ENCODE measurements around the gene STK32B.

GRCh38 chr4:5029447-5029846 lies 21.8 kb upstream of the STK32B start:
- TF ChIP-seq EZH2 (IDR thresholded peaks at IDR 0.05; ENCODE audit: borderline replicate concordance, low read depth, low read length, poor library complexity, severe bottlenecking) (no peak), CTCF (conservative IDR thresholded peaks at IDR 0.05; ENCODE audit: low read depth, low read length) (no peak)

Measured in A673 (cell line).